Measurements from ENCODE around the gene APLF.
"Not testable (repeated sequence)": the region's sequence is repeated elsewhere in the genome, so short reads cannot be mapped to it uniquely, and the experiment has no call there.

The APLF gene

DNA sequence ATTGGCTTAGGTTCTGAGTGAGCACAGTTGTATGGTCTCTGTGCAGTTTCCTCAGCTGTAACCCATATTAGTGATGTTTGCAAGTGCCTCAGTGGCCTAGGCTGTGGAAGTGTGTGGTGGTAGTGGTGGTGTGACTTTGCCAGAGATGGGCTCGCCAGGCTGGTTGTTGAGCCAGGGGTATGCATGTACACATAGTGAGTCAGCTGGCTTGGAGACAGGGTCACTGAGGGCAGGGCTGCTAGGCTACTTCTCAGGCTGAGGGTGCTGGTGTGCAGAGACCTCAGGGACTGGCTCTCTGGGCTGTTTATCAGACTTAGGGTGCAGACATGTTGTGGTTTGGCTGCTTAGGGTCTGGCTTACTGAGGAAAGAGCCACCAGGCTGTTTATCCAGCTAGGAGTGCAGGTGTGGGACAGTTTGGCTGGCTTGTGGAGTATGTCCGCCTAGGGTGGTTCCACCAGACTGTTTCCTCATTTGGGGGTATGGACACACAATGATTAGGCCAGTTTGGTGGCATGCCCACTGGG lies 15.0 kb downstream of the APLF start:
- DNase-seq = no peak

DNA sequence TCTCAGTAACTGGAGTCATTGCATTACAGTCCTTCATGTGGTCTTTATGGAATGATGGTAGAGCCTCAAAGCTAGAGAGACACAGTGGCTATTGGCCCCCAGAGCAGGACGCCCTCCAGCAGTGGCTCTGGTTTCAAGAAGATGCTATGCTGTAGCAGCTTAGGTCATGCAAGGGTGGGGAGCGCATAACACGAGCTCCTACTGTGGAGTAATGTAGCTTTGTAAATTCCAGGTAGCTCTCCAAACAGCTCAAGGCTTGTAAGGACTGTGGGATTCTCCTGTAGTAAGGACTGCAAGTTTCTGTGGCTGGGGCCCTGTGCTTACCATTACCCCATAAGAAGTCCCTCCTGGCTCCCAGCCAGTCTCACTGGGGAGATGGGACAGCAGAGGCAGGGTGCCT lies 15.6 kb downstream of the APLF start:
- DNase-seq = no peak

DNA sequence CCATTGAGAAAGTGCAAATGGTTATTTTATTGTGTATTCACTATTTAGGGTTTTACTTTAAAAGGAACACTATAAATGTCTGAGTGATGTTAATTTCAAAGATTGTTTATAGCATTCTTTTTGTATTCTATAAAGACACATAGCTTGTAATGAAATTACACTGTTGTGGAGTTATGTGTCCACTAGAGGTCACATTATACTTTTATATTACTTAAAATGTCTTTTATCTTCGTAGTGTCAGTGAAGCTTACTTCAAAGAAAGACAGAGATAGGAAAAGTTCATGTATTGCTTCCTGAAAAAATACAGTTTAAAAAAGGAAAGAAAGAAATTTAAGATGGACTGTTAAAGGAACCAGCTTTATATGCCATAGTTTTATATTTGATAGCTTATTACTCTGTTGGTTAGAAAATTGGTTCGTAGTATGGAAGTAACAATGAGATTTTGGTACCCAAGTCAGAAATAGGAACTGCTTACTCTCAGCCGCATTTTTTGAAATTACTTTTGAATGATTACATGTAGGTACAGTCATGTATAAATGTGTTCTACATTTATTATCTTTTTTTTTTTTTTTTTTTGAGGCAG lies 20.5 kb downstream of the APLF start:
- peak; percentile 1 to 6 for DNase-seq

DNA sequence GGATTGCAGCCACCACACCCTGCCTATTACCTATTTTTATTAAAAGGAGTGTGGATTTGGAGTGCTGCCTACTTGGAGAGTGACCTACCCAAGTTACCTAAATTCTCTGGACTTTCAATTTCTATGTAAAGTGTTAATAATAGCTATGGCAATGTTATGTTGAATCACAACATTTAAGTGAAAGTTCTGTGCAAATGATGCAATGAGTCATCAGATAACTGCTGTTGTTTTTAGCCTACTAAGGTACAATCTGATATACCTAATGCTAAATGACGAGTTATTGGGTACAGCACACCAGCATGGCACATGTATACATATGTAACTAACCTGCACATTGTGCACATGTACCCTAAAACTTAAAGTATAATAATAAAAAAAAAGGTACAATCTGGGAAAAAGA lies 21.2 kb downstream of the APLF start:
- DNase-seq = not testable (repeated sequence)

DNA sequence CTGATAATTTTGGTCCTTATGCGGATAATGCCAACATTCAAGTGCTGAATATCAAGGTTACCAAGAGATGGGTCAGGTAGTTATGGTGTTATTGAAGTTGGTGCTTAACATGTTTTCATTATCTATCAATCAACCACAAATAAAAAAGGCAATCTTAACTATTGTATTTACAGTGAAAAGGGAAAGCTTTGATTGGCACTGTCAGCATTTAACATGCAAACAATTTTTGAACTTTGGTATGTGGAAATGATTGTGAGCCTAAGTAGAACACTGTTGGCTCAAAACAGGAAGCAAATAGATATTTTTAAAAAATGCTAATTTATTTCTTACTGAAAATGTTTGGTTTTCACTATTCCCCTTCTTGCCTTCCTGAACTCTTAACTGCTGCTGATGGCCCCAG lies 21.9 kb downstream of the APLF start:
- DNase-seq = no peak

DNA sequence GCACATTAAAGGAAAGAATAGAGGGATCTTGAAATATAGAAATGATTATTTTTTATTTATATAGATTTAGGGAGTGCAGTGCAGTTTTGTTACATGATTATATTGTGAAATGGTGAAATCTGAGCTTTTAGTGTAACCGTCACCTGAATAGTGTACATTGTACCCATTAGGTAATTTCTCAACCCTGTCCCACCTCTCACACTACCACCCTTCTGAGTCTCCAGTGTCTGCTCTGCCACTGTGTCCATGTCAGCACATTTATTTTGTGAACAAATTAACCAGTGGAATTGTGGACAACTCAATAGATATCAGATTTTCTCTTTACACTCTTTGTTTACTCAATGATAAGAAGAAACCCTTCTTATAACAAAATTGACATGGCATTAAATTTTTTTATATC lies 24.2 kb downstream of the APLF start:
- no peak for DNase-seq

DNA sequence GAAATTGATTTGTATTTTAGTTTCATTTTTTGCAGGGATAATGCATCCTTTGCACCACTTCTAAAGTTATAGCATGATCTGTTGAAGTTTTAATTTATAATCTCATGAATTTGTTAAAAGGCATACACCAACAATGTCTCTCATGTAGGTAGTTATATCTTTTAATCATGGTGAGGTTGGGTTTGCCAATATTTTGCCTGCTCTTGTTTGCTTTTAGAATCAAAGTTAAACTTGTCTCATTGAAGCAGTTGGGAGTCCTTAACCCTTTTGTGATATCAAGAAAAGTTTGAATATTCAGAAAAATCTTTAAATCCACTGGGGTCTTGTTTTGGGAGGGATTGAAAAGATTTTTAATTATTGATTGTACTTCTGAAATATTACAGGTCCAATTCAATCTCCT lies 31.7 kb downstream of the APLF start:
- DNase-seq = no peak

DNA sequence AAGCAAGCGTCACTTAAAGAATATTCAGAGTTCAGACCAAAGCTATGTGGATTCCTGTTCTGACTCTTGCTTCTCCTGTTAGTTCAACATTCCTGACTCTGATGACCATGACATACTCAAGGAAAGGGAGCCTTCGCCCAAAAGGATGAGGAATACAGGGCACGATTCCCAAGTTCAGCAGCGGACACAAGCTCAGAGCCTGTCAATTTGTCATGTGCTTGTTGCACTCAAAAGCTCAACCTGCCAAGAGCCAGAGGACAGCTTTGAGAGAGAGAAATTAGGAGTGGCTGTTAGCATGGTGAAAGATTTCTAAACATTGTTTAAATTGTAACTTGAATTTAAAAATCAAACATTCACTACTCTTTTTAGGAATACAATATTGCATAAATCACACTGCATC lies 33.3 kb downstream of the APLF start:
- DNase-seq = no peak

DNA sequence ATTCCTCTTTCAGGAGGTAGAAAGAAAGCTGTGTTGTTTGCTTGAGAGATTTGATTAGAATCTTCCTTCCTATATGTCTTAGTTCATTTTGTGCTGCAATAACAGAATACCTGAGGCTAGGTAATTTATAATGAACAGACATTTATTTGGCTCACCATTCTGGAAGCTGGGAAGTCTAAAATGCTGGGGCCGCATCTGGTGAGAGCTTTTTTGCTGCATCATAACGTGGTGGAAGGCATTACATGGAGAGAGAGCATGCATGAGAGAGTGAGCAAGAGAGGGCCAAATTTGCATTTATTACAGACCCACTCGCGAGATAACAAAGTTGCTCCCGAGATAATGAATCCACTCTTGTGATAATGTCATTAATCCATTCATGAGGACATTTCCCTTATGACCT lies 34.4 kb downstream of the APLF start:
- DNase-seq = no peak

DNA sequence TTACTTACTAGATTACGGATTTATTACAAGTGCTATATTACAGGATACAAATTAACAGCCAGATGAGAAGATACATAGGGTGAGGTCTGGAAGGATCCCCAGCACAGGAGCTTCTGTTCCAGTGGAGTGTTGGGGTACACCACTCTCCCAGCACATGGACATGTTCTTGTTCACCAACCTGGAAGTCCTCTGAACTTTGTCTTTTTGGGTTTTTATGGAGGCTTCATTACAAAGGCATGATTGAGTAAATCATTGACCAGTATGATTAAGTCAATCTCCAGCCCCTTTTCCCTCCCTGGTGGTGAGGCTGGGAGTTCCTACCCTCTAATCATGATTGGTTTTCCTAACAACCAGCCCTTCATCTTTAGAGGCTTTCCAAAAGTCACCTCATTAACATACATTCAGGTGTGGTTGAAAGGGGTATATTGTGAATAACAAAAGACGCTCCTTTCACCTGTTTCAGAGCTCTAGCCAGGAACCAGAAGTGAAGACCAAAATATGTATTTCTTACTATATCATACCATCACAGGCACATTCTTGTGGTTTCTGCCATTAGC lies 38.3 kb downstream of the APLF start:
- no peak for DNase-seq

DNA sequence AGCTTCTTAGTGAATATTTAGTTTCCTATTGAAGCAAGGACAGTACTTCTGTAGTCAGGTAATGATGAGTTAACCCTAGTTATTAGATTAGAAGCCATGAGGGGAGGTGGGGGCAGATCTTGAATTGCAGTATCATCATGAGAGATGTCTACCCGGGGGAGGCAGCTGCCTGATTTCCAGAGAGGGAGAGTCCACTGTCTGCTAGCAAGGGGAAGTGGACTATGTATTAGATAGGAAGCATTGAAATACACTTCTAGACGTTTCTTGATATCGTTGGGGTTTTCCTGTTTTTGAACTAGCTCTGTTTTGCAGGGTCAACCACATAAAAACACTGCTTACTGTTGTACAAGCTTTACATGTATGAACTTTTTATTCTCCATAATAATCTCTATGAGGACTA lies 38.8 kb downstream of the APLF start:
- no peak for DNase-seq

DNA sequence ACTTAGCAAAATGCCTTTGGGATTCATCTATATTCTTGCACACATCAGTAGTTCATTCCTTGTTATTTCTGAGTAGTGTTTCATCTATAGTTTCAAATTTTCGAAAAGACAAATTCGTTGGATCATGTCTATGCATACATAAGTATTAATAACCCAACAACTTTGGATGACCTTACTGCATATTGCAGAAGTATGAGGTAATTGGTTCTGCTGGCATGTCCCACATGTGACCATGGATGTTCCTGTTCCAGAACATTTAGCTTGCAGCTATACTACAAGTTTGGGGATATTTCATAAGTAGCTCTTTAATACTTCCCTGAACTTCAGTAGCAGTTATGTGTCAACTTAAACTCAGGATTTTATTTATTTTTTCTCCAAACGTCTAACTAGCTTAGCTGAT lies 44.9 kb downstream of the APLF start:
- DNase-seq = no peak

DNA sequence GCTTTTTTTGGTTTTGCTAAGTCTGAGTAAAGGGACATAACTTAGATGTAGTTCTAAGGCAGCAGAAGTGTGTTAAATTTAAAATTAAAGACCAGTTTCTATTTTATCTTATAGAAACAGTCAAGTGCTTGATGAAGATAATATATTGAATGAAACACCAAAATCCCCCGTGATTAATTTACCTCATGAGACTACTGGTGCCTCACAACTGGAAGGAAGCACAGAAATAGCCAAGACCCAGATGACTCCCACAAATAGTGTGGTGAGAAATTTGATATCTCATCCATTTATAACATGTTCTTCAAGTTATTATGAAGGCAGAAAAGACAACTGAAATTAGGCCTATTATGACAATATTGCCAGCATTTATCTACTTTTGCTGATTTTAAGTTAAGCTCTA lies 45.6 kb downstream of the APLF start:
- DNase-seq = no peak

DNA sequence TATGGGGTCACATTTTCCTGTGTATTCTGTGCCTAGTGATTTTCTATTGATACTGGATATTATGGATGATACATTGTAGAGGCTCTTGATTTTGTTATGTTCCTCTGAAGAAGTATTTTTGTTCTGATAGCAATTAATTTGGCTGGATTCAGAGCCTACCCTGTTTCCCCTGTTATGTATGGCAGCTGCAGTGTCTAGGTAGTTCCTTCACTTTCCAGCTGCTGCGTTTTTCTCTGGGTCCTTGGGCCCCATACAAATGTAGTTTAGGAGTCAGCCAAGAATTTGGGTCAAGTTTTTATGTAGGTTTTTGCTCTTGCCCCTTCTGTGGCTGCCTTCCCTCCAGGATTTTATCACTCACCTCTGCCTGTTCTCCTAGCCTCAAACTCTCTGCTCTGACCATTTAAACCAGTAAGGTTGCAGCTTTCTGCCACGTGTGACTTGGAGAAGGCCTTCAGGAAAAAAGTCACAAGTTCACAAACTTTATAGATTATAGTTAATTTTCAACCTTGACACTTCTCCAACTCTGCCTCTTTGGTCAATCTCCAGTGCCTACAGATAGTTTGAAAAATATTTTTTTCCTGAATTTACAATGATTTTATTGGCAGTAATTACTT lies 47.0 kb downstream of the APLF start:
- no peak for DNase-seq

DNA sequence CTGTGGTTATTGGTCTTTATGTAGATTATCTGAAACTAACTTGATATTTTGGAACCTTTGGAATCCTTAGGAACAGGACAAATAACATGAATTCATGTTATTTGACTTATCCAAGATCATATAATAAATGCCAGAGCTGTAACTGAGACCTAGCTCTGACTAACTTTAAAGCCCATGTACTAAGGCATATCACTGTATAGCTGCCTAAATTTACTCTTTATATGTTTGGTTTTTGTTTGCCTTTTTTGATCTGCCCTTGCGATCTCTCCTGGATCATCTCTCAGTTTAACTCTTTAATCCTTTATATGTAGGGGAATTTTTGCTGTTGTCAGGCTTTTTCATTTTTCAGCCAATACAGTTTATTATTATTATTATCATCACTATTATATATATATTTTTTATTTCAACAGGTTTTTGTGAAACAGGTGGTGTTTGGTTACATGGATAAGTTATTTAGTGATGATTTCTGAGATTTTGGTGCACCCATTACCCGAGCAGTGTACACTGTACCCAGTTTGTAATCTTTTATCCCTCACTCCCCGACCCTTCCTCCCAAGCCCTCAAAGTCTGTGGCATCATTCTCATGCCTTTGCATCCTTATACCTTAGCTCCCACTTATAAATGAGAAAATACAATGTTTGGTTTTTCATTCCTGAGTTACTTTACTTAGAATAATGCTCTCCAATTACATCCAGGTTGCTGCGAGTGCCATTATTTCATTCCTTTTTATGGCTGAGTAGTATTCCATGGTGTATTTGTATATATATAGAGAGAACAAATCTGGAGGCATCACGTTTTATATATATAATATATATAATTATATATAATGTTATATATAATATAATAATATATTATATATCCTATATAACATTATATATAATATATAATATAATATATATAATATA lies 48.9 kb downstream of the APLF start:
- no peak for DNase-seq

DNA sequence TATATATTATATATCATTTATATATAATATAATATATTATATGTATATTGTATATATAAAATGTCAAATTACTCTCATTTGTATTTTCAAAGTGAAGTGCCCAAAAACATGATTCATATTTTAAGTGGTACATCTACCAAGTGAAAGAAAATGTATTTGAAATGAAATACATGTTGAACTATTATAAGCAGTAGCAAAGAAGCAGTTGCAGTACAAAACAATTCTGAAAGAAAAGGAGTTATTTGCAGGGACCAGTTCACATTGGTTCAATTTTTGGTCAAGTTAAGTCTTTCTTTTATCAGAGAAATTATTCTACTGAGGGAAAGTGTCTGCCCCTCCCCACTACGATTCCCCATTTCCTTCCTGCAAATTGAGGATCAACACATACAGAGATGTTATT lies 51.9 kb downstream of the APLF start:
- DNase-seq = no peak

DNA sequence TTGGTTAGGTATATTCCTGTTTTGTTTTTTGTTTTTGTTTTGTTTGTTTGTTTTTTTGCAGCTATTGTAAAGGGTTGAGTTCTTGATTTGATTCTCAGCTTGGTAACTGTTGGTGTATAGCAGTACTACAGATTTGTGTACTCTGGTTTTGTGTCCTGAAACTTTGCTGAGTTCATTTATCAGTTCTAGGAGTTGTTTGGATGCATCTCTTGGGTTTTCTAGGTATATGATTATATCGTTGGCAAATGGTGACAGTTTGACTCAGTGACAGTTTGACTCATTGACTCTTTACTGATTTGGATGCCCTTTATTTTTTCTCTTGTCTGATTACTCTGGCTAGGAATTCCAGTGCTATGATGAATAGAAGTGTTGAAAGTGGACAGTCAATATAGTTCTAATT lies 53.7 kb downstream of the APLF start:
- DNase-seq = no peak

DNA sequence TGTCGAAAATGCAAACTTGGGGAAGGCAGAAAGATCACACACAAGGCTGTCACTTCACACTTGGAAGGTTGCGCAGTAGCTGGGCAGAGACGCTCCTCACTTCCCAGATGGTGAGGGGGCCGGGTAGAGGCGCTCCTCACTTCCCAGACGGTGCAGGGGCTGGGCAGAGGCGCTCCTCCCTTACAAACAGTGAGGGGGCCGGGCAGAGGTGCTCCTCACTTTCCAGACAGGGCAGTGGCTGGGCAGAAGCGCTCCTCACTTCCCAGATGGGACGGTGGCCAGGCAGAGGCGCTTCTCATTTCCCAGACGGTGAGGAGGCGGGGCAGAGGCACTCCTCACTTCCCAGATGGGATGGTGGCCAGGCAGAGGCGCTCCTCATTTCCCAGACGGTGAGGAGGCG lies 59.6 kb downstream of the APLF start:
- not testable (repeated sequence) for DNase-seq

DNA sequence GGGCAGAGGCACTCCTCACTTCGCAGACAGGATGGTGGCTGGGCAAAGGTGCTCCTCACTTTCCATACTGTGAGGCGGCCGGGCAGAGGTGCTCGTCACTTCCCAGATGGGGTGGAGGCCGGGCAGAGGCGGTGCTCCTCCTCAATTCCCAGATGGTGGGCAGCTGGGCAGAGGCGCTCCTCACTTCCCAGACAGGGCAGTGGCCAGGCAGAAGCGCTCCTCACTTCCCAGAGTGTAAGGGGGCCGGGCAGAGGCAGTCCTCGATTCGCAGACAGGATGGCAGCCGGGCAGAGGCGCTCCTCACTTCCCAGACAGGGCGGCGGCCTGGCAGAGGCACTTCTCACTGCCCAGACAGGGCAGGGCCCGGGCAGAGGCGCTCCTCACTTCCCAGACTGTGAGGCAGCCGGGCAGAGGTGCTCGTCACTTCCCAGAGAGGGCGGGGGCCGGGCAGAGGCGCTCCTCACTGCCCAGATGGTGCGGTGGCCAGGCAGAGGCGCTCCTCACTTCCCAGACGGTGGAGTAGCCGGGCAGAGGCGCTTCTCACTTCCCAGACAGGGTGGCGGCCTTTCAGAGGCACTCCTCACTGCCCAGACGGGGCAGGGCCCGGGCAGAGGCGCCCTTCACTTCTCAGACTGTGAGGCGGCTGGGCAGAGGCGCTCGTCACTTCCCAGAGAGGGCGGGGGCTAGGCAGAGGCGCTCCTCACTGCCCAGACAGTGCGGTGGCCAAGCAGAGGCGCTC lies 60.1 kb downstream of the APLF start:
- DNase-seq = not testable (repeated sequence)

DNA sequence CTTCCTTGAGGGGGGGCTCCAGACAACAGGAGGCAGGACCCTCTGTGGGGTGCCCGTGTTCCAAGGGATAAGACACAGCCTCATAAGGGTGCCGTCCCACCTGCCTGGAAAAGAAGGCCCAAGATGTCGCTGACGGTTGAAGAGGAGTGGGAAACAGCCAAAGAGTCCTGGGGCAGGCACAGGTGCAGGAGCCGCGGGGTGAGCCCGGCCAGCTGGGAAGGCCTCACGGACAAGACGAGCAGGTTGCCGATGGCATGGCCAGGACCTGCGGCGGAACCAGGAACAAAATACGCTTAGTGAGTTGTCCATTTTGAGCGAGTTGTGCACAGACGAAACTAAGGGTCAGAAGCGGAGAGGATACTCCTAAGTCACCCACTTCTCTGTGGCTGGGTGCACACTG lies 61.8 kb downstream of the APLF start:
- not testable (repeated sequence) for DNase-seq

DNA sequence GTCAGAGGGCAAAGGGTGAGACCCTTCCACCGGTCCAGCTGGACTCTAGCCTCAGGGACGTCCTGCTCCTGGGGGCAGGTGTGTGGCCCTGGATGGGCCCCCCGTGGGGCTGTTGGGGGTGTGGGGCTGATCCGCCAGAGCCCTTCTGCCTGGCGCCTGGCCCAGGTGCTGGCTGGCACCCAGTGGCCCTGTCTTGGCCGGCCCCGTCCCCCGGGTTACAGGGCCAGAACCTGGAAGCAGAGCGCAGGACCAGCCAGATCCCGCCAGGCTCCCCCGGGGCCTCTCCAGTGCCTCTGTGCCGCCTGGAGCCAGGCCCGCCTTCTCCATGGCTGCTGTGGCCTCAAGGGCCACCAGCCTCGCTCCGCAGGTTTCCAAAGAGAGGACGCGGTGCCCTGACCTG lies 62.3 kb downstream of the APLF start:
- DNase-seq = not testable (repeated sequence)

DNA sequence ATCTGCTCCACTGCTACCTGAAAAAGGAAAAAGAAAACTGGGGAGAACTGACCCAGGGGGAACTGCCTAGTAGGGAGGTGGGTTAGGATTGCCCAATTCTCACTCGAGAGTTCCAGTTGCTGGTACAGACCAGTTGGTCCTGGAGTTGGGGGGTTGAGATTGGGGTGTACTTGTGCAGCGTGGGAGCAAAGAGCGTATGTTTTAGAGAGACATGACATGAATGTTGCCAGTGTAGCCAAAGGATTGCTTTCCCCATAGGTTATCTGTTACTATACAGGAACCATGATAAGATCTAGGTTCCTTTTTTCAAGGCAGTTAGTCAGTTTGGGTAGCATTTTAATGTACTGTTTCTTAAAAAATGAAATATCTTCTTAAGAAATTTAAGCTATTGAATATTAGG lies 68.6 kb downstream of the APLF start:
- no peak for DNase-seq

DNA sequence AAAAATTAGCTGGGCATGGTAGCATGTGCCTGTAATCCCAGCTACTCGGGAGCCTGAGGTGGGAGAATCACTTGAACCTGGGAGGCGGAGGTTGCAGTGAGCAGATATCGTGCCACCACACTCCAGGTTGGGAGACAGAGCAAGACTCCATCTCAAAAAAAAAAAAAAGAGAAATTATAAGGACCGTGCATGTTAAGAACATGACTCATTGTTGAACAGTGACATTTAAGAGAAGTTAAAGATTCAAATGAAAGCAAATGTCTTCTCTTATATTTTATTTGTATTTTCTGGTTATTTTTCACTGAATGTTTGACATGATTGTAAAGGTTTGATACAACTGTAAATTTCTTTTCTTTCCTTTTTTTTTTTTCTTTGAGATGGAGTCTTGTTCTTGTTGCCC lies 69.6 kb downstream of the APLF start:
- no peak for DNase-seq
